GM12801 (cell line): Measurements from ENCODE around the gene MTNR1A.

Source experiments
- TF ChIP-seq, protein P1 (sequence below): IDR thresholded peaks from one replicate; pipeline ENCODE4 v1.5.1; 2011; ENCODE audit warnings: control low read depth; ENCODE audit not compliant: insufficient read length; ENCODE audit errors: extremely low read depth

Gene MTNR1A

DNA sequence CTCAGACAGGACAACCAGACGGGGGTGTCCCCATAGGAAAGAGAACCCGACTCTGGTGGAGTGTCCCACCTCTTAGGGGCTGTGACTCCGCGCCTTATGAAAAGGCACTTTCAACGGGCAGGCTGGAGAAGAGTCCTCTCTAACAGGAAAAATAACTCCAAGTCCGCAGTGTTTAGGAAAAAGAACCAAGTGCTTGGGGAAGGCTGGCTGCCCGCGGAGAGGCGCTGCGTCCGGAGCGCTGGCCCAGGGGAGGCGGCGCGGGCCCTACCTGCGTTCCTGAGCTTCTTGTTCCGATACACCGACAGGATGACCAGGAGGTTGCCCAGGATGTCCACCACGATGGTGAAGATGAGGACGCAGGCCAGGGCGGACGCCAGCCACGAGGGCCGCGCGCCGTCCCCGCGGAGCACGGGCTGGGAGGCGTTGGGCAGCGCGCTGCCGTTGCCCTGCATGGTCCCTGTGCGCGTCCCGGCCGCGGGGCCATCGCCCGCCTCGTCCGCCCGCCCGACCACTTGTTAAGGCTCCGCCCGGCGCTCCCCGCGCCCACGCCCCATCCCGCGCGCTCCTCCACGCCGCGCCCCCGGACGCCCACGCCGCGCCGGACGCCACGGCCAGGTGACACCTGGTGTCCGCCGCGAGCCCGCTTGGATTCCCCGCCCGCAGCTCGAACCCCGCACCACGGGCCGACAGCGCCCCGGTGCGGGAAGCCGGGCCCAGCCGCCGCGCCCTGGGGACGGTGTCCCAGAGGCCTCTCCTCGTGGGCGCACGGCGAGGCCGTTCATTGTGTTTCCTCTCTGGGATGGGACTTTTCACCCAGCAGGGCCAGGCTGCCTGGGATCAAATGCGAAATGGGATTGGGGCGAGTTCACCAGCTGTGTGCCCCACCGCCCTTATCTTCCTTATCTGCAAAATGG lies at the start of gene MTNR1A:
Gene MTNR1A, minus strand, starts transcription at position 654 of the 914 bp plus-strand sequence. Its CDS starts 202 bp downstream, at position 452.
- TF ChIP-seq, protein P1, sequence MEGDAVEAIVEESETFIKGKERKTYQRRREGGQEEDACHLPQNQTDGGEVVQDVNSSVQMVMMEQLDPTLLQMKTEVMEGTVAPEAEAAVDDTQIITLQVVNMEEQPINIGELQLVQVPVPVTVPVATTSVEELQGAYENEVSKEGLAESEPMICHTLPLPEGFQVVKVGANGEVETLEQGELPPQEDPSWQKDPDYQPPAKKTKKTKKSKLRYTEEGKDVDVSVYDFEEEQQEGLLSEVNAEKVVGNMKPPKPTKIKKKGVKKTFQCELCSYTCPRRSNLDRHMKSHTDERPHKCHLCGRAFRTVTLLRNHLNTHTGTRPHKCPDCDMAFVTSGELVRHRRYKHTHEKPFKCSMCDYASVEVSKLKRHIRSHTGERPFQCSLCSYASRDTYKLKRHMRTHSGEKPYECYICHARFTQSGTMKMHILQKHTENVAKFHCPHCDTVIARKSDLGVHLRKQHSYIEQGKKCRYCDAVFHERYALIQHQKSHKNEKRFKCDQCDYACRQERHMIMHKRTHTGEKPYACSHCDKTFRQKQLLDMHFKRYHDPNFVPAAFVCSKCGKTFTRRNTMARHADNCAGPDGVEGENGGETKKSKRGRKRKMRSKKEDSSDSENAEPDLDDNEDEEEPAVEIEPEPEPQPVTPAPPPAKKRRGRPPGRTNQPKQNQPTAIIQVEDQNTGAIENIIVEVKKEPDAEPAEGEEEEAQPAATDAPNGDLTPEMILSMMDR: no peak

DNA sequence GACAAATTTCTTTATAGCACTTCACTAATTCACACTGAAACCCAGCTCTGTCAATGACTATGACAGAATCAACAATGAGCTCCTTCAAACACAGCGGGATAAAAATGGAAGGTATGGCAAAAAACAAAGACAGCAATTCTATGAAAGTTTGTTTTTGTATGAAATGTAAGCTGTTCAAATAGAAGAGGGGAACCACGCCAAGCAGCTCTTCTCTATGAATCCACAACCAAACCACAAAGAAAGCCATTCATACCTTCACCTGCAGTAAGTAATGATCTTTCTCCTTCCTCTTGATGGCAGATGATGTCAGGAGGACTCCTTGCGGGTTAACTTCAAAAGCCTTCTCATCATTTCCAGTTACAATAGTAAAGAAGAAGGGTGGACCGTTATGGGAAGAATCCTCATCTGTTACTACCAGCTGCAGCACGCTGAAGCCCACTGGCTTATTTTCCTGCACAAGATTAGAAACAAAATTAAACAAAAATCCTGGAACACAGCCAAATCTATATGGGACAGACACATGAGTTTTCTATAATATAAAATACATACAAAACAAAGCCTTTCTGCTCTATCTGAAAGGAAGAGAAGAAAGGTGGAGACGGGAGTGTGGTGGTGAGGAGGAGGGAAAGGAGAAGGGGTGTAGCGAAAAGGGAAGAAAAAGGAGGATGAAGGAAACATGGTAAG lies 48.9 kb upstream of the MTNR1A start:
- TF ChIP-seq, protein P1: no peak

DNA sequence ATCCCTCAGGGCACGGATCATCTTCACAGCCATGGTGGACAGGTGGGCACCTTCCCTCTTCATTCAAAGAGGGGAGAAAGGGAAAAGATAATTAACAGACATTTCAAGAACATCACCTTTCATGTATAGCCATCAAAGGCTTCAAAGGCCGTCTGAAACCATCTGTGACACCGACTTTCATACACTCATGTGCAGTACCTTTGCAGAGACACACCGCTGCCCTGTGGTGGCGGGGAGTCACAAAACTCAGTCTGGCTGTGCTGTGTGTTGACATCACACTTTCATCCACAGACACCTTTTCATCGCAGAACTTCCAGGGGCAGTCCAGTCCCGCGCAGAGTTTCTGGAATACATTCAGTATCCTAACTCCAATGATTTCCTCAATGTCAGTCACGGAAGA lies 47.6 kb upstream of the MTNR1A start:
- TF ChIP-seq, protein P1: no peak

DNA sequence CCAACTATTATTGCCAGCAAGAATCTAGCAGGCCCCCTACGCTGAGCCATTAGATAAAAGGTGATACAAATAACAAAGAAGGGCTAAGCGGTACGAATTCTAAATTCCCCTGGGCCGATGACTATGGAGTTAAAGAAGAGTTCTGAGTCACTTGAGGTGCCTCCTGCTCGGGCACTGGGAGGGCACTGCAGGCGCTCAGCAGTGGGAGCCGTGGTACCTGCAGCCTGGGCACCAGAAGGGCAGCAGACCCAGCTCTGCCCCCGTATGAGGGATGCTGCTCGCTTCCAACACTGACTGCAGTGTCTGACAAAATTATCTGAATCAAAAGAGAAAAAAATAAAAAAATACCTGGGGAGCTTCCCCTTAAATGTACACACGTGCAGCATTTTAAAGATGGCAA lies 44.1 kb upstream of the MTNR1A start:
- TF ChIP-seq, protein P1: no peak

DNA sequence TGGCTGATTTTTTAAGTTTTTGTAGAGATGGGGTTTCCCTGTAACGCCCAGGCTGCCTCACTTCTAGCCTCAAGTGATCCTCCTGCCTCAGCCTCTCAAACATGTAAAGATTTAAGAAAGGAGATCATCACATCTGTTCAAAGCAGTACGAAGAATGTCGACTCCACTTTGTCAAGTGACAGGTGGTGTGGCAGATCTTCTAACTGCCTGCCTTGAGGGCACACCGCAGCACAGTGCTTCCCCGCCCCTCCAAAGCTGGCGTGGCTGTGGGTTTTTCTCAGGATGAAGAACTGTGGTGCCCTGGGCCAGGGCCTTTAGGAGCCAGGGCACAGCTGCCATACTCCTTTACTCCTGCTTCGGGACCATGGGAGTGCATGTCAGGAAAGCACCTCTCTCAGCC lies 43.3 kb upstream of the MTNR1A start:
- TF ChIP-seq, protein P1: no peak

DNA sequence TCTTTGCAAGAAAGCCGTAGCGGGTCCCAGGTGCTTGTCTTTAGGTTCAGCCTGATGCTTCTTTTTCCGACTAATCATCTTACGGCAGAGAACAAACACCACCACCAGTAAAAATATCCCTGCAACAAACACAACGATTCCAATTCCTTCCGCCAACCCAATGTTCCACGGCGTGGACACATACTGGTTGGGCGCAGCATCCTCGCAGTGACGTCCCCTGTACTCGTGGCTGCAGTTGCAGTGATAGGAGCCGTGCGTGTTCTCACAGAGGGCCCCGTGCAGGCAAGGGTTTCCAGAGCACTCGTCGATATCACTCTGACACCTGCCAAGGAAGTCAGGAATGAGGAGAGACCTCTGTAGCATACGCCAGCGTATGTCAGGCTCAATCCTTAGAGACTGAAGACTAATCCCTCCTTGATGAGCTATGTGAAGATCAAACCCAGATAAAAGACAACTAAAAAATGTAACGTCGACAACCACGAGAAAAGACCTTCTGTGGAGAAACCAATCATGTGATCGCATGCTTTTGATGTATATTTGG lies 41.6 kb upstream of the MTNR1A start:
- TF ChIP-seq, protein P1: no peak

DNA sequence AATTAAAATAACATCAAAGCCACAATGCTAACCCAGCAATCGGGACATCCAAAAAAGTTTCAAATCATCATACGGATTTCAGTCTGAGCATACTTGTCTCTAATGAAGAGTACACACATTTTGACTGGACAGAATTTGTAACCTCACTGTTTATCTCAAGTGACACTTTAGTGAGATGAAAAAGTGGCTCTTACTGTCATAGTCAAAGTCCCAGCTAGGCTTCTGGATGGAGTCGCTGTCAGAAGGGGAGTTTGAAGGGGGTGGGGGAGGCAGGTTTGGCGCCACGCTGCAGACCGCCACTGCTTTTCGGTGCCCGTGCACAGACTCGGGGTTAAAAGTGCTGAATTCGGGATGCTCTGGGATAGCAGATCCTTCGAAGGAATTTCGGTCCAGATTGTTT lies 41.0 kb upstream of the MTNR1A start:
- TF ChIP-seq, protein P1: no peak
